ENCODE measurements around the gene RPL12.

DNA sequence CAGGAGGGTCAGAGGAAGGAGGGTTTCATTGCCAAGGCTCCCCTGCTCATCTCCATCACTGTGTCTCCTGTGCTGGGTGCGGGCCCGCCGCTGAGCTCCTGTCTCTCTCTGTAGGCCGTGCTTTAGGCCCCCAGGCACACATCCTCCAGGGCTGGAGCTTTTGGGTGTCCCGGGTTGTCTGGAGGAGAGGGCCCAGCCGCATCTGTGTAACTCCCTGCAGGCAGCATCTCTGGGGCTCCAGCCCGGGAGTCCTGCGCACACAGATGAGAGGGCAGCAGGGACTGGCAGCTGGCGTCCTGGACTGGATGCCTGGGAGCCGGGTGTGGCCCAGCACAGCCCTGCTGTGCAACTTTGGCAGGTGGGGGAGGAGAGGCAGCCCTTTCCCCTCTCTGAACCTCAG lies 40.3 kb upstream of the RPL12 start:
- TF ChIP-seq, protein P1, sequence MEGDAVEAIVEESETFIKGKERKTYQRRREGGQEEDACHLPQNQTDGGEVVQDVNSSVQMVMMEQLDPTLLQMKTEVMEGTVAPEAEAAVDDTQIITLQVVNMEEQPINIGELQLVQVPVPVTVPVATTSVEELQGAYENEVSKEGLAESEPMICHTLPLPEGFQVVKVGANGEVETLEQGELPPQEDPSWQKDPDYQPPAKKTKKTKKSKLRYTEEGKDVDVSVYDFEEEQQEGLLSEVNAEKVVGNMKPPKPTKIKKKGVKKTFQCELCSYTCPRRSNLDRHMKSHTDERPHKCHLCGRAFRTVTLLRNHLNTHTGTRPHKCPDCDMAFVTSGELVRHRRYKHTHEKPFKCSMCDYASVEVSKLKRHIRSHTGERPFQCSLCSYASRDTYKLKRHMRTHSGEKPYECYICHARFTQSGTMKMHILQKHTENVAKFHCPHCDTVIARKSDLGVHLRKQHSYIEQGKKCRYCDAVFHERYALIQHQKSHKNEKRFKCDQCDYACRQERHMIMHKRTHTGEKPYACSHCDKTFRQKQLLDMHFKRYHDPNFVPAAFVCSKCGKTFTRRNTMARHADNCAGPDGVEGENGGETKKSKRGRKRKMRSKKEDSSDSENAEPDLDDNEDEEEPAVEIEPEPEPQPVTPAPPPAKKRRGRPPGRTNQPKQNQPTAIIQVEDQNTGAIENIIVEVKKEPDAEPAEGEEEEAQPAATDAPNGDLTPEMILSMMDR (conservative IDR thresholded peaks at IDR 0.05): no peak
- no peak for TF ChIP-seq EZH2 (IDR thresholded peaks at IDR 0.05; ENCODE audit: low read depth)
